ENCODE results near the gene ZNF385A.

Gene ZNF385A

DNA sequence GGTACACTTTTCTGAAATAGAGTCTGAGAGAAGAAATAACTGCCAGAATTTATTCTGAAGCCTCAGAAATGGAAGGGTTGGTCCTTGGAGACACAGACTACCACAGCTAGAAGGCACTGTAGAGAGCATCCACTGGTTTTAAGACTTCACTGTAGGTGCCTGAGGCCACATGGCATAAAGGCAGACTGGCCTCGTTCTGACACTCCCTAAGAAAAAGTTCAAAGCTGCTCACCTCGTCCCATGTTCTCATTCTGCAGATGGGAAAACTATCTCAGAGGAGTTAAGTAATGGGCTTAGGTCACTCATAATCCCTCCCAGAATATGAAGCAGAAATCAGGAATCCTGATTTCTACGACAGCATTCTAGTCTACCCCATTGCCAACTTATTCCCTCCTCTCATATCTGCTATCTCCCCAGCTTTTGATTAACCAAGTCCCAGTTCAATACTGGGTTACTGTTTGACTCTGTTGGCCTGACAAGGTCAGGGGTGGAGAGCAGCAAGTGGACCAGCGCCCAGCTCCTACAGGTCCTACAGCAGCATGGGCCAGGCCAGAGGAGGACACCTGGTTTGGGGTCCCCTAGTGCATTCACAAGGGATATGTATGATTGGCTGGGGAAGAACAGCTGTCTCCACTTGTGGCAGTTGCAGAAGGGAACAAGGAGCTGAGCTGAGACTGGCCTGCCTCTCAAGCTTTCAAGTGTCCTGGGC, 30.8 kb upstream of the ZNF385A start:
- DNase-seq: no peak

DNA sequence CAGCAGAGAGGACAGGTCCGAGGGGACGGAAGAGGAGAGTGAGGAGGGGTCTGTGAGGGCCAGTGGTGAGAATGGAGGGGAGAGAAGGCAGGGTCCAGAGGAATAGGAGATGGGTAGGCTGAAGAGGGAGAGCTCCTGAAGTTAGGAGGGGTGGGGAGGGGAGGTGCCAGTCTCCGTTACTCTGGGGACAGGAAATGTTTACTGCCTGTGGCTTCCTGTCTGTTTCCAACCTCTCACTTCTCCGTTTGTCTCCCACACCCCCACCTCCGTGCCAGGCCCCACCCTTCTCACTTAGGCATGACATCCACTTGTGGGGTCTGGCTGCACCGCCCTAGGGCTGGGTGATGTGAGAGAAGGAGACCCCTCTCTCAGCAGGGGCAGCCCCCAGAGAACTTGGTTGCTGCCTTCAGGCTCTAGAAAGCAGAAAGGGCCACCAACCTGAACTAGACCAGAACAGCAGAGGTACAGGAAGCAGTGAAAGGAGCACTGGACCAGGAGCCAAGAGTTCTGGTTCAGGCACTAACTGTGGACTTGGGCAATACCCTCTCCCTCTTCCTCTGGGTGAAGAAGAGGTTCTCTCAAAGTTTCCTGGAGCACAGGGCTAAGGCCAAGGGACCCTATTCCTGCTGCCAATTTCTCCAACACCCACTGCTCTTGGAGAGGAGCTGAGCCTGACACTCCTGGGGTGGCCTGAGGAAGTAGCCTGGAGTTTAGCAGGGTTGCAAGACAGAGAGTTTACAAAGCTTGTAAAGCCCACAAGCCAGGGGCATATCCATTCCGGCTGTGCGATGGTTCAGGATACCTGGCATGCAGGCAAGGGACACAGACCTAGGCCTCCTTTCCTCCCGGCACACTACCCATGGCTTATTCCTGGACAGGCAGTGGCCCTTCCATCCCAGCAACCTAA, 29.0 kb upstream of the ZNF385A start:
- DNase-seq: no peak

- no peak for DNase-seq
These were observed 28.3 kb upstream of the ZNF385A start for GRCh38 chr12:54412786-54413185.

GRCh38 chr12:54412348-54412747, 27.8 kb upstream of the ZNF385A start:
- no peak for DNase-seq

GRCh38 chr12:54411391-54412241, 27.1 kb upstream of the ZNF385A start:
- no peak for DNase-seq

DNA sequence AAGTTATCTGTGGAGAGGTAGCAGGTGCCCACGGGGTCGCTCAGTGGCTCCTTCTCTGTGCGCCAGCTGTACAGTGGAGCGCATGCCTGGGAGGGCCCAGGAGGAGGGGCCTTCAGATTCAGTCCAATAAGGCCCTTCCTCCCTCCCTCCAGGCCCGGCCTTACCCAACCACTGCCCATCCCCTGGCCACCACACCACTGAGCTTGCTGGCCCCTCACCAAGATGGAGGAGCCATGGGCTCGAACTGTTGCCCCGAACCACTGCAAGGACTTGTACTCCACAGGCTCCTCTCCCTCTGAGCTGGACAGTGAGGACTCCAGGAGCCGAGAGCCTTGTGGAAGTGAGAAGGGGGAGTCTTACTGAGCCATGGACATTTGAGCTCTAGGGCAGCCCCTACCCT, 24.7 kb upstream of the ZNF385A start:
- DNase-seq: no peak

GRCh38 chr12:54407183-54407905, 22.8 kb upstream of the ZNF385A start:
- DNase-seq: no peak

DNA sequence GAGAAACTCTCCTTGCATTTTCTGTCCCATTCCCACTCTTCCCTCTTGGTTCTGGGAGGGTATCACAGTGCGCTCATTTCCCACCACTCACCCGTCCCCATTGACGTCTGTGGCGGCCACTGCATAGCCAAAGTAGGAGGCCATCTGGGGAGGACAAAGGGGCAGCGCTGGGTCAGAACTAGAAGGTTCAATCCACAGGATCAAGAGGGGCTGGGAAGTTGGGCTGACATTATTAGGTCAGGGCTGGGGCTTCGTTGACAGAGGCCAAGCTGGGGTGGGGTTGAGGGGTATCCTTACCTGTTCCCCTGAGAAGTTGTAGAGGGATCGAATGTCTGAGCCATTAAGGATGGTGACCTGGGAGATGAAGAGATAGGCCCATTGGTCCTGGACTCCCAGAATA, 21.0 kb upstream of the ZNF385A start:
- DNase-seq: no peak

DNA sequence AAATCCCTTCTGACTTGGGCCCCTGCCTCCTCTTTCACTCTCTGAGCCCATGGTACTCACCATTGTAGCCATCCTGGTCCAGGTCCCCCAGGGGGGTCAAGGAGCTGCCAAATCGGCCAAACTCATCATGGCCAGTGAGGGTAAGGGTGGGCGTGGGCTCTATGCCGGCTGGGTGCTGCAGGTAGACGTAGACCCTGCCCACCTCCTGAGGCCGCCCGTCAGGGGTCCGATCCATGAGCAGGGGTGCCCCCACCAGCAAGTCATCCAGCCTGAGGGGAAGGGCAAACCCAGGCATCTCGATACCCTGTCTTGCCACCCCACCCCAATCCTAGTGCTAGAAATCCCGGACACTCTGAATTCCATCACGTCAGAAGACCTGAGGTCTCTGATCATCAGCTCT, 20.6 kb upstream of the ZNF385A start:
- DNase-seq: no peak

- no peak for DNase-seq
These were observed 19.8 kb upstream of the ZNF385A start for GRCh38 chr12:54404061-54405004.

DNA sequence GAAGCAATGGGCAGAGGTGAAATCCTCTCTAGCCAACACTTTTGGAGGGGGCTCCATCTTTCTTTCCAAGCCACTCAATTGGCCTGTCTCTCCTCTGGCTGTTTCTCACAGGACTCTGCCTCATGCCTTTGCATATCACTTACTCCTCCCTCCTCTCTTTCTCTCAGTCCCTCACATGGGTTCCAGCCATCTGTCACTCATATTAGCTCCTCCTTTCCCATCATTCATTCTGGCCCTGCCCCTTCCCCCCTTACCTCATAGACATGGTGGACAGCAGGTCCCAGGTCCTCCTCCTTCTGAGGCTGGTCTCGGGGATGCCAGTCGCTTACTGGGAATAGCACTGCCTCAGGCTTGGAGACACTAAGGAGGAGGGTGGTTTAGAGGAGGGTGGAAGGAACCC, 16.6 kb upstream of the ZNF385A start:
- DNase-seq: no peak

- DNase-seq: peak; percentile 46
These were observed 14.7 kb upstream of the ZNF385A start for GRCh38 chr12:54398995-54399793.

GRCh38 chr12:54398218-54398617, 13.7 kb upstream of the ZNF385A start:
- no peak for DNase-seq

GRCh38 chr12:54397157-54397556, 12.6 kb upstream of the ZNF385A start:
- no peak for DNase-seq

DNA sequence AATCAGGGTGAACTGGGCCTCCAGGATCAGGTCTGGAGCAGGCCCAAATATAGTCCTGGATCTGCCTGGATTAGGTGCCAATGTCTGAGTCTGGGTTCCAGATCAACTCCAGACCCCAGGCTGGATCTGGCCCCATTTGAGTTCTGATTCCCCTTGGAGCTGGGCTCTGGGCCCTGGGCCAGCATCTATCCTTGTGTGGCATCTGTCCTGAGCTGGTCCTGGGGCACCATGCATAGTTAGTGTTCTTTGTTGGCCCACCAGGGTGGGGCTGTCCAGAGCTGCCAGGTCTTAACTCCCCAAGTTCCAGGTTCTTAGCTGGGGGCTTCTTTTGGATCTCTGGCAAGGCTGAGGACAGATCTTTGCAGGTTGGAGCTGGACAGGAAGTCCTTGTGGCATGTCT, 11.0 kb upstream of the ZNF385A start:
- no peak for DNase-seq

- DNase-seq: no peak
These were observed 10.5 kb upstream of the ZNF385A start for GRCh38 chr12:54394986-54395385.

DNA sequence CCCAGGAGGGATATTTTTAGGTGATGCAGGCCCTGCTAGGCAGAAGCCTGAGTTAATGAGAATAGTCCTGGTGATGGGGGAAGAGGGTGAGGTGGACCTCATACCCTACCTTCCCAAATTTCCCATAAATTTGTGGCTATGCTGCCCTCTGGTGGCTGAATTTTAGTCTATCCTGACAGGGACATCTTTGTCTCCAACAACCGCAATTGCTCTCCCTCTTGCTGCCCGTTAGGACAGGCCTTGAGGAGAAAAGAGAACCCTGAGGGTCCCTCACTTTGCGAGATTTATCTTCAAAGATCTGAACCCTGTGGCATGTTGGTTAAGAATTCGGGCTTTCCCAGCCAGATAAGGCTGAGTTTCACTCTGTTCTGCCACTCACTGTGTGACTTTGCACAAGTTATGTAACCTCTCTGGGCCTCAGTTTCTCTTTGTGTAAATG, 9.8 kb upstream of the ZNF385A start:
- DNase-seq: peak; percentile 75

DNA sequence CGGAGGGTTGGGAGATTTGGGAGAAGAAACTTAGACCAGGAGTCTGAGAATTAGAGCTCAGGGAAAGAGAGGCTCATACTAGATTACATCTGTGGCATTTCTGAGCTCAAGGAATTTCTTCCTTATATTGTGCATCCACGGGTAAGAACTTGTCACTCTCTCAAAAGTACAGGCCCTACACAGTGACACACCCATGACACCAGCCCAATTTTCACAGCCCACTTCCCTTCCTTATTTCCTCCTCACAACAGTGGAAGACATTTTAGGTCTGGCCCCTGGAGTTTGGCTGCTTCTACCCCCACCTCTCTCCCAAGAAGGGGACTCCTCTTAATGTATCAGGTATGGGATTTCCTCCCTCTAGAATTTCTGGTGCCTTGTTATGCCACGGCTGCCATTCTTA, 9.2 kb upstream of the ZNF385A start:
- DNase-seq: no peak

DNA sequence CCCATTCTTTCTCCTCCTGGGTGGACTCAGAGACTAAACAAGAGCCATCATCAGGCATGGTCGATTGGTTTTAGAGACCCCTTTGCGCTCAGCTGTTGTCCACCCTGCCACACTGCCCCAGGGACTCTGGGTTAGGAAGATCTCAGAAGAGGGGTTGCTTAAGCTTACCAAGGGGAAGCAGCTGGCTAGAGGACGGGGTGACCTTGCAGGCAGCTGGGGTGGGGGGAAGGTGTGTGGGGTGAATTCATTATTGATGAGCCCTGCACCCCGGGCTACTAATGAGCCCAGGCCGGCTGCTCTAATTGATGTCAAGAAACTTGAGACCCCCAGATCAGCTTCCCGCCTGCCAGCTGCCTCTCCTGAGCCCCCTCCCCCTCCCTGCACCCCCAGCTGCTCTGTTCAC, 8.7 kb upstream of the ZNF385A start:
- DNase-seq: peak; percentile 94

DNA sequence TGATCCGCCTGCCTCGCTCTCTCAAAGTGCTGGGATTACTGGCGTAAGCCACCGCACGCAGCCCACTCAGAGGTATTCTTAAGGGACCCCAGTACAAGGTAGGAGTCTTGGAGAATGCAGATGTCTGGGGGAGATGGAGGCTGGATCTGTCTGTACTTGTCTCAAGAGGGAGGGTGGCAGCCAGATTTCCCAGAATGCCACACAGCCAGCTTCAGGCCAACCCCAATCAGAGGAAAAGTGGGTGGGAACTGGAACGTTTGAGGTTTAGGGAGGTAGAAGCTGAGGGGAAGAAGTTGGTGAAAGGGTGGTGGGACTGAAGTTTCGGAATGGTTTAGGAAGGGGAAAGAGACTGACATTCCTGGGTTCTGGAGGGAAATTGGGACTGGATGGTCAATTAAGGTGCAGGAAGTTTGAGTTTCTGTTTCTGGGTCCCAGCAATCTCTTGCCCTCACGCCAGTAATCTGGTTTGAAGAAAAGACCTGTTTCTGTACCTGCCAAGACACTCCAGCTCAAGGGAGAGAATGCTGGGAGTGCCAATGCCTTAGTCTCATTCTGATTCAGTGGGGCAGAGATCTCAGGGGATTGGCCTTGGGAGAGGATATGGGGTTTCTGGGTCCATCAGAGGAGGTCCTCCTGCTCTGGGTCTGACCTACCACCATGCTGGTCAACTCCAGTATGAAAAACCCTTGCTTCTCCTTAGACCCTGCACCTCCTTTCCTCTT, 8.1 kb upstream of the ZNF385A start:
- DNase-seq: peak; percentile 82

Measured in NCI-H2171 (cell line).